Measurements from ENCODE around the gene SKIC2.

GRCh38 chr6:31948753-31949413 lies 10.1 kb upstream of the SKIC2 start:
- TF ChIP-seq CTCF (IDR thresholded peaks at IDR 0.05) (no peak), POLR2A (IDR thresholded peaks at IDR 0.05) (no peak), POLR2AphosphoS5 (IDR thresholded peaks at IDR 0.05) (no peak)

Data from prostate gland (tissue), 2 donors.